HG02970 (cell line): Measurements from ENCODE around the gene SAMD4A.

Experiments
- ATAC-seq: cut with Tn5 transposase; IDR thresholded peaks from one replicate; pipeline ENCODE4 v1.9.1; 2021; ENCODE audit warnings: mild to moderate bottlenecking, moderate library complexity, moderate number of reproducible peaks; ENCODE audit not compliant: unreplicated experiment, low FRiP score

SAMD4A gene

DNA sequence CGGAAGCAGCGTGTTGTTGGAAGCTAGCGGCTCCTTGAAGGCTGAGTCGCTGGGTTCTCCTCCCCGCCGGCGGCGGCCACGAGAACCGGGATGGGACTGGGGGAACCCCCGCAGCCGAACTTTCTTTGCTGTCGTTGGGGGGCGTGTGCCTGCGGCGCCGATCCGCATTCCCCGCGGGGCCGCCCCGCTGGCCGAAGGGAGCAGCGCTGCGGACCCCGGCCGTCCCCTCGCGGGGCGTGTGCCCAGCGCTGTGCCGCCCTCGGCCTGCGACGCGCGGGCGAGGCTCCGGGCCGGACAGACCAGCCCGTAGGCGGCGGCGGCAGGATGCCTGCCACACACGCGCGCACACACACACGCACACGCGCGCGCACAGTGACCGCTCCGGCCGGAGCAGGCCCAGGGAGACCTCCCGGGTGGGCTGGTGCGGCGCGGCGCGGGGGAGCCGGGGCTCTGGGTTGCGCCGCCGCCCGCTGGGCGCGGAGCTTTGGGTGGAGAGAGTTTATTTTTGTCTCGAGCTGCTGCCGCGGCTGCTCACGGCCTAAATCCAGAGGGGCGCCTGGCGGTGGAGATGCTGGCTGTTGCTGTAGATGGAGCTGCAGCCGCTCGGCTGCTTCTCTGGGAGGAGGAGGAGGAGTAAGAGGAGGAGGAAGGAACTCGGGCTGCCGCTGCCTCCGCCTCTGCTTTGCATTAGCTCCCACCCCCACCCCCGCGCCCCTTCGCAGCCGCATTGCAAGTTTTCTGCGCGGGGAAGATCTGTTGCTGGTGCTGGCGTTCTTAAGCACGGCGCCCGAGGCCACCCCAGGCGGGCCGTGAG is at the start of gene SAMD4A:
SAMD4A (plus strand) TSS at position 719 of the 814 bp plus-strand sequence. CDS start 789 bp downstream, outside the sequence.
- ATAC-seq: peak; percentile 22

- ATAC-seq: no peak
Measured at GRCh38 chr14:54524410-54524809, 42.5 kb upstream of the SAMD4A start.

DNA sequence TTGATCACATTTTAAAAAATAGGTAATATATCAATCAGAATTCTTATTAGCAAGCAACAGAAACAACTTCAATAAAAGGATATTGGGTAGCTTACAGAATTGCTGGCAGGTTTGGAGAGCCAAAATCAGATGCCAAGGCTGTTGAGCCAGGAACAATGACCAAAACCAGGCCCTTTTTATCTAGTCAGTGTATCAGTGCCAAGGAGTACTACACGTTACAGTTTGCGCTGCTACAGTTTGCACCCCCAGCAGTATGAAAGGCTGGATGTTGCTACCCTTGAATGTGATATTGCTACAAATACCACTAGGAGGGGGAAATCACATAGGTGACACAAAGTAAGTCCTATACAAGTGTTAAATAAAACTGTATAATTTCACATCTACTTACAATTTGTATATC is 38.0 kb upstream of the SAMD4A start:
- no peak for ATAC-seq

GRCh38 chr14:54529811-54530210 is 37.1 kb upstream of the SAMD4A start:
- no peak for ATAC-seq

DNA sequence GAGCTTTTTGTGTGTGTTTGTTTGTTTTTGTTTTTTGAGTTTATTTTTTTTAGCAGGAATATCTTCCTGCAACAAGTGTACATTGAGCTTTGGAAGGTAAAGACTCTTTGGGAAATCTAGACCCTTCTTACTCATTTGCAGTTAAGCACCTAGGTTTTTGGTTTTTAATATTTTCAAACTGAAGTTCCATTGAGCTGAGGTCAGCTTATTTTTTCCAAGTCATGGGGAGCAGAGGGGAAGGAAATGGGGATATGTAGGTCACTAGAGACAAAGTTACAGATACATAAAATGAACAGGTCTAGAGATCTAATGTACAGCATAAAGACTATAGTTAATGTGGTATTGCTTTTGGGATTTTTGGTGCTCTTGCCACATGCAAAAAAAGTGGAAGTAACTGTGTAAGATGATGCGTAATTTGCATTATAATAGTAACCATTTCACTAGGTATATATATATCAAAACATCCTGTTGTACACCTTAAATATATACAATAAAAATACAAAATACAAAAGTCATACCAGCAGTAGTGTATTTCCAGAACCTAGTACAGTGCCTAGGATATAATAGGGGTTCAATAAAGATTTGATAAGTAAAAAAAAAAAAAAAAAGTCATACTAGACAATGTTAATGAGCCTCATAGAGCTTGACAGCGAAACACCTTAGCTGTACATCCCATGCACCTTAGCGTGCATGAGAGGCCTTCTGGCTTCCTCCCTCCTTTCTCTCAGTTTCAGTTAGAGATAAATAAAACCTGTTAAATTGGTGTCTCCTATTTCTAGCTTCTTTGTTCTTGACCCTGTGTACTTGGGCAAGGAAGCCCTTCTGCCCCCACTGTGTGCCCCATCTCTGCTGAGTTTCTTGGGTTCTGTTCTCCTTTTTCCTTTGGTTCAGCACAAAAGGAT is 34.6 kb upstream of the SAMD4A start:
- no peak for ATAC-seq

- no peak for ATAC-seq
Measured at GRCh38 chr14:54533100-54533499, 33.8 kb upstream of the SAMD4A start.

- no peak for ATAC-seq
Measured at GRCh38 chr14:54535126-54535525, 31.8 kb upstream of the SAMD4A start.

- no peak for ATAC-seq
Measured at GRCh38 chr14:54535646-54536045, 31.3 kb upstream of the SAMD4A start.

DNA sequence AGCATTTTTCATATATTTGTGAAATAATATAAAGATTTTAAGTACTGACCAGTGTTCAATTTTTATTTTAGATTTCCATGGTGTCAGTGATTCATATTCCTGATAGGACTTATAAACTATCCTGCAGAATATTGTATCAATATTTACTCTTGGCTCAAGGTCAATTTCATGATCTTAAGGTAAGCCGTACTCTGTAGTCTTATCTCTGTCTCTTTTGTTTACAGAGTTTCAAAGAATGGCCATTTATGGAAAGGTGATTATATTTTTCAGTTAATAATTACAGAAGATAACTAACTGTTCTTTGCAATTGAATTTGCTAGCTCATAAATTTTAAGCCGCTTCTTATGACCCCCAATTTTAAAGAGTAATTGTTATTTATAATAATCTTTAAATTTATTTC is 29.3 kb upstream of the SAMD4A start:
- ATAC-seq: no peak

GRCh38 chr14:54538055-54538454 is 28.9 kb upstream of the SAMD4A start:
- no peak for ATAC-seq

DNA sequence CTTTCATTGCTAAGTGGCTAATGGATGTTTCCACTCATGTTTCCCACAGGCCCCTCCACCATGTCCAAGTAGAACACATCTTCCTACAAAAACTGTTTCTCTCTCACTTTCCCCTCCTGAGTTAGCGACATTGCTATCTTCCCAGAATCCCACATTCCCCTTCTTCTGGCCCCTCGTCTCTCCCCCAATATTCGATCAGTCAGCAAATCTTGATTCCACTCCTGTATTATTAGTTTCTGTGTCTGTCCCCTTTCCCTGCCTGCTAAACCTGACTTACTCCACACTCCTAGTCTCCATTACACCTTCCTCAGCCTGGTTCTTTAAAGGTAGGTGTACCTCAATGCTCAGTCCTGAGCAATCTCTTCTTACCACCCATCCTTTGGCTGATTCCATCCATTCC is 19.3 kb upstream of the SAMD4A start:
- ATAC-seq: no peak

DNA sequence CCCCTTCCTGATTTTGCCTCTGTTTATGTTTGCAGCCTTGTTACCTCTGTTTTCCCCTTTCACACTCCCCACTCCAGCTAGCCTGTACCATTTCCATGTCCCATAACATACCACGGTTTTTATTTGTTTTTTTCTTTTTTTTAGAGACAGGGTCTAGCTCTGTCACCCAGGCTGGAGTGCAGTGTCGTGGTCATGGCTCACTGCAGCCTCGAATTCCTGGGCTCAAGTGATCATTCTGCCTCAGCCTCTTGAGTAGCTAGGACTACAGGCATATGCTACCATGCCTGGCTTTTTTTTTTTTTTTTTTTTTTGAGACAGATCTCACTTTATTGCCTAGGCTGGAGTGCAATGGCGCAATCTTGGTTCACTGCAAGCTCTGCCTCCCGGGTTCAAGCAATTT is 18.4 kb upstream of the SAMD4A start:
- no peak for ATAC-seq

GRCh38 chr14:54549862-54550261 is 17.1 kb upstream of the SAMD4A start:
- ATAC-seq: no peak

GRCh38 chr14:54550514-54550913 is 16.4 kb upstream of the SAMD4A start:
- ATAC-seq: no peak

DNA sequence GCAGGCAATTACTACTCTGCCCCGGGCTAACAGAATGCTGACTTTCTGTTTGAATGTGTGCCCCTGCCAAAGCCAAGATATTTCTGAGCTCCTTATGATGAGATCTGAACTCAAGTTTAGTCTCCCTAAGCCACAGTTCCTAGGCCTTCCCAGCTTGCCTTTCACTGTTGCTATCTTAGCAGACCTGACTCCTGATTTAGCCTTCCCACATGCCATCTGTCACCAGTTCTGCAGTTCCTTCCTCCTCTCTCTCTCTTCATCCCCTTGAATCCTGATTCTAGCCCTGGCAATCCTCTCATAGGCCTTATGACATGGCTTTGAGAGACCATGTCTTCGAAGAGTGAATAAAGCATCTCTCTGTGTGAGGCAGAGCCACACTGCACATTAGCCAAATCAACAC is 12.5 kb upstream of the SAMD4A start:
- no peak for ATAC-seq

DNA sequence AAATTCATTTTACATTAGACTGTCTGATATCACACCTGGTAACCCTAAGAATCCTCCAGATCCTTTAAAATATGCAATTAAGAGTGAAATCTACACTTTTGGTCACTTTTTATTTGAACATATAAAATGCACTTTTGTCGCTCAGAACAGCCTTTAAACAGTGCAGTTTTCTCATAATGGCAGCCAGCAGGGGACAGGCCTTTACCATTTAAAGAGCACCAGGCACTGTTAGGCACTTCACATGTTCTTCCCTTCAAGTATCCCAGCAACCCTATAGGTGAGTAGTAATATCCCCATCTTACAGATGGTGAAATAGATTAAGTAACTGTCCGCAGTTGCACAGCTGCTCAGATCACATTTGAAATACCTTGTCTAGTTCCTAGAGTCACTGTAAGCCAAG is 11.3 kb upstream of the SAMD4A start:
- no peak for ATAC-seq

GRCh38 chr14:54556535-54556934 is 10.4 kb upstream of the SAMD4A start:
- ATAC-seq: no peak

DNA sequence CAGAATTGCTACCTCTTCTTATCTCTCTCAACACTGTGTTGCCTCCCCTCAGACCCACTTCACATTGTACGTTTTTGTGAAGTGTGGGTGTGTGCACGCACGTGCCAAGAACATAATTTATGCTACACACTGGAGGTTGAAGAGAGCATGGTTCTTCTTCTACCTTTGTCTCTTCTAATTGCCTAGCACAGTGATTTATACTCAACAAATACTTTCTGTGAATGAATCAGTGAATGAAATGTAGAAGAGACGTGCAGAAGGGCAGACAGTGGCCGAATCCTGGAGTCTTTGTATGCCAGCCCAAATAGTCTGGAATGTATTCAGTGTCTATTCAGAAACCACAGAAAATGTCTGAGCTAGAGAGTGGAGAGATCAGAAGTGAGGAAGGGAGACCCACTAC is 4.6 kb upstream of the SAMD4A start:
- no peak for ATAC-seq

- no peak for ATAC-seq
Measured at GRCh38 chr14:54564071-54564867, 2.7 kb upstream of the SAMD4A start.

DNA sequence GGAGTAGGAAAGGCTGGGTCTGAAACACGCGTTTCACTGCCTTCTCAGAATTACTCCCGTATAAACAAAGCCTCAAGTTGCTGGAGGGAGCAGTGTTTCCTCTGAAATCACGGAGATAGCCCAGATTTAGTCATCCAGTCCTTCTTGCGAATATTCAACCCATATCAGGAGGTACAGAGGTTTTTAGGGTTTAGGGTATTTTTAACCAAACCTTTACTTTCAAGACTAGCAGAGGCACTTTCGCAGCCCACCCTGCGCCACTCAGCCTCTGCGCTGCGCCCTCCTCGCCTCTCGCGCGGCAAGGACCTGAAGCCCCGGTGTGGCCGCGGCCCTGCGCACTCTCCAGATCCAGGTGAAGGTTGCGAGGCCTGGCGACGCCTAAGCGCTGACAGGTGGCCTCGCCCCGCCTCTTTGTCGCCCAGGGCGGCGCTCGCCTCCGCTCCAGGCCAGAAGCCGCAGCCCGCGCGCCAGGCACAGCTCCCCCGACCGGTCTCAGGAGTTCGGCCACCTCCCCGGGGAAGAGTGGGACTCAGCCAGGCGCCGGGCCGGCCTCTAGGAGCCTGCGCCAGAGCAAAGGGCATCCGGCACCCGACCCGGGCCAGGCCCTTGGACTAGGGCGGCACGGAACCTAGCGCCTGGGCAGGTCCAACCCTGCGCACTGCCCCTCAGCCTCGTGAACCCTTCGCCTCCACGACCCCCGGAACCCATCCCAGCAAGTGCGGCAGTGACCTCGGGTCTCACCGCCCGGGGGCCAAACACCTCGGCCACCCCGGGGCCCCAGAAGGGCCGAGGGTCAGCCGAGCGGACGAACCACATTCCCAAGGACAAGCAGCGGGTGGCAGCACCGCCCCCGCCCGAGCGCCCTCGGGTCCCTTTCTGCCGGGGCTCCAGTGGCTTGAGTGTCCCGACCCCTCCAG is 1.8 kb upstream of the SAMD4A start:
- peak; percentile 30 for ATAC-seq
